Stimulated activated naive CD4-positive, alpha-beta T cell (primary cell): ENCODE data around the gene ZNF629.

ENCODE experiments used
- DNase-seq, 6 experiments: peaks; one replicate each; lab custom pipeline; 2025; lab: John Stamatoyannopoulos, UW

Gene ZNF629

GRCh38 chr16:30748634-30749445 is 38.2 kb downstream of the ZNF629 start:
- peak in 1 of 6 experiments; percentile 42 for DNase-seq

GRCh38 chr16:30747799-30748633 is 39.0 kb downstream of the ZNF629 start, which contains the start of gene PHKG2:
TSS of gene PHKG2 (plus strand) at chr16:30748425. CDS start at chr16:30748821, 396 bp downstream.
- peak; percentile 87 to 95 (median 90) for DNase-seq

- DNase-seq: no peak
These were observed 39.7 kb downstream of the ZNF629 start for GRCh38 chr16:30747331-30747730.

- no peak for DNase-seq
These were observed 40.3 kb downstream of the ZNF629 start for GRCh38 chr16:30746638-30747175.

GRCh38 chr16:30745082-30745481 is 41.9 kb downstream of the ZNF629 start:
- DNase-seq: no peak

- no peak for DNase-seq
These were observed 42.8 kb downstream of the ZNF629 start for GRCh38 chr16:30744183-30744582.

- DNase-seq: no peak
These were observed 43.3 kb downstream of the ZNF629 start for GRCh38 chr16:30743716-30744115.

- DNase-seq: no peak
These were observed 45.5 kb downstream of the ZNF629 start for GRCh38 chr16:30741461-30741914.

- DNase-seq: no peak
These were observed 46.4 kb downstream of the ZNF629 start for GRCh38 chr16:30740364-30741251.

GRCh38 chr16:30738984-30739951 is 47.7 kb downstream of the ZNF629 start:
- no peak for DNase-seq

GRCh38 chr16:30737794-30738648 is 49.0 kb downstream of the ZNF629 start:
- no peak for DNase-seq

GRCh38 chr16:30736995-30737793 is 49.8 kb downstream of the ZNF629 start:
- DNase-seq: no peak

GRCh38 chr16:30731411-30731810 is 55.6 kb downstream of the ZNF629 start:
- DNase-seq: no peak

- no peak for DNase-seq
These were observed 57.9 kb downstream of the ZNF629 start for GRCh38 chr16:30728899-30729672.
